Keratinocyte (primary cell): Measurements from ENCODE around the gene PAX5. TPM values are rescaled to one million over a fixed set of nuclear protein-coding genes. Genes with fewer than 3 reads are reported as not detected.
A peak's percentile ranks its signal among the peaks of the same experiment; 100 is the strongest.

Experiments used
- DNase-seq: peaks from one replicate; pipeline ENCODE4 v3.0.0-alpha.2; 2011; ENCODE audit warnings: low read depth, missing footprints, low spot score
- FAIRE-seq: peaks from 2 replicates; lab custom pipeline; 2011; peaks lifted over from hg19 to GRCh38; lab: Jason Lieb, UNC
- H2AFZ ChIP-seq: 2 replicates; pipeline ENCODE4 v1.6.0; 2012; ENCODE audit warnings: low read length, control low read depth, inconsistent platforms; ENCODE audit not compliant: control insufficient read depth
- H3K27ac ChIP-seq: 2 replicates; pipeline ENCODE4 v1.5.1; 2011; ENCODE audit warnings: low read length; ENCODE audit not compliant: control insufficient read depth, insufficient read depth
- H3K27me3 ChIP-seq: 3 replicates; pipeline ENCODE4 v1.6.0; 2011; ENCODE audit warnings: low read length; ENCODE audit not compliant: control insufficient read depth, insufficient read depth; ENCODE audit errors: extremely low read depth
- H3K36me3 ChIP-seq, 2 experiments: 2 replicates in 1 of 2; 3 replicates in 1 of 2; pipeline ENCODE4 v1.5.1; 2011; ENCODE audit warnings: low read length in 2 of 2, mild to moderate bottlenecking in 1 of 2; ENCODE audit not compliant: control insufficient read depth in 2 of 2, insufficient read depth in 2 of 2; ENCODE audit errors: extremely low read depth in 1 of 2
- H3K4me1 ChIP-seq: 3 replicates; pipeline ENCODE4 v1.5.1; 2011; ENCODE audit warnings: low read length; ENCODE audit not compliant: control insufficient read depth, insufficient read depth; ENCODE audit errors: extremely low read depth
- H3K4me2 ChIP-seq: 3 replicates; pipeline ENCODE4 v1.6.0; 2011; ENCODE audit warnings: low read depth, low read length; ENCODE audit not compliant: control insufficient read depth, insufficient read depth; ENCODE audit errors: extremely low read depth
- H3K4me3 ChIP-seq, 3 experiments: fragments of 200-600 bp in 1 of 3; sonication (generic) in 1 of 3; 2 replicates in 2 of 3; 3 replicates in 1 of 3; pipeline ENCODE4 v1.5.1; 2011 to 2016; ENCODE audit warnings: low read length in 3 of 3, mild to moderate bottlenecking in 3 of 3, control low read depth in 2 of 3, inconsistent platforms in 1 of 3, low read depth in 1 of 3, mixed read lengths in 1 of 3, mixed run types in 1 of 3, moderate library complexity in 1 of 3; ENCODE audit not compliant: control insufficient read depth in 2 of 3, insufficient read depth in 2 of 3; ENCODE audit errors: extremely low read depth in 1 of 3
- H3K79me2 ChIP-seq: 2 replicates; pipeline ENCODE4 v1.6.0; 2012; ENCODE audit warnings: low read length; ENCODE audit not compliant: control insufficient read depth, insufficient read depth
- H3K9ac ChIP-seq: 3 replicates; pipeline ENCODE4 v1.6.0; 2011; ENCODE audit warnings: low read length; ENCODE audit not compliant: control insufficient read depth, insufficient read depth; ENCODE audit errors: extremely low read depth
- H3K9me1 ChIP-seq: 3 replicates; pipeline ENCODE4 v1.6.0; 2011; ENCODE audit warnings: low read length; ENCODE audit not compliant: control insufficient read depth, insufficient read depth; ENCODE audit errors: extremely low read depth
- H3K9me3 ChIP-seq: 2 replicates; pipeline ENCODE4 v1.5.1; 2012; ENCODE audit warnings: low read depth, low read length; ENCODE audit not compliant: control insufficient read depth
- H4K20me1 ChIP-seq: 3 replicates; pipeline ENCODE4 v1.6.0; 2011; ENCODE audit warnings: low read length; ENCODE audit not compliant: control insufficient read depth, insufficient read depth; ENCODE audit errors: extremely low read depth
- CTCF ChIP-seq, 3 experiments: IDR thresholded peaks in 1 of 3; conservative IDR thresholded peaks in 1 of 3; optimal IDR thresholded peaks in 1 of 3; 2 replicates in 2 of 3; 3 replicates in 1 of 3; pipeline versions ENCODE3 to v1.5.1; 2011; ENCODE audit warnings: low read length in 3 of 3, mild to moderate bottlenecking in 3 of 3, moderate library complexity in 2 of 3, control low read depth in 1 of 3, inconsistent platforms in 1 of 3; ENCODE audit not compliant: insufficient read depth in 2 of 3; ENCODE audit errors: extremely low read depth in 1 of 3
- EZH2 ChIP-seq: IDR thresholded peaks from one replicate; pipeline ENCODE4 v1.6.1; 2012; ENCODE audit warnings: inconsistent platforms, mild to moderate bottlenecking, low read length, moderate library complexity
- dilution Hi-C: fragments of 300-500 bp; cut with MboI; formaldehyde crosslinking; loops from one replicate; pipeline ENCODE4 v1.7.0; 2020; ENCODE audit warnings: low sequenced_read_pairs; ENCODE audit not compliant: extremely low pct_ligation_motif_present
- polyA plus RNA-seq, 5 experiments: library from polyadenylated mRNA; depleted of rRNA in 3 of 5; stranded (reverse) in 3 of 5; stranded (forward) in 1 of 5; unstranded in 1 of 5; fragments of >200 nt; gene quantifications; 1 replicate in 1 of 5; 2 replicates in 3 of 5; 3 replicates in 1 of 5; pipeline versions ENCODE4 v1.2.1 to v1.2.3, GENCODE V29; 2011 to 2012; ENCODE audit warnings: missing spikeins in 2 of 5, low read depth in 1 of 5, low replicate concordance in 1 of 5

The PAX5 gene
- polyA plus RNA-seq, 1 donor (not counting 4 experiments of a cell fraction or from before 2014, with no cell fraction given), result not detected

DNA sequence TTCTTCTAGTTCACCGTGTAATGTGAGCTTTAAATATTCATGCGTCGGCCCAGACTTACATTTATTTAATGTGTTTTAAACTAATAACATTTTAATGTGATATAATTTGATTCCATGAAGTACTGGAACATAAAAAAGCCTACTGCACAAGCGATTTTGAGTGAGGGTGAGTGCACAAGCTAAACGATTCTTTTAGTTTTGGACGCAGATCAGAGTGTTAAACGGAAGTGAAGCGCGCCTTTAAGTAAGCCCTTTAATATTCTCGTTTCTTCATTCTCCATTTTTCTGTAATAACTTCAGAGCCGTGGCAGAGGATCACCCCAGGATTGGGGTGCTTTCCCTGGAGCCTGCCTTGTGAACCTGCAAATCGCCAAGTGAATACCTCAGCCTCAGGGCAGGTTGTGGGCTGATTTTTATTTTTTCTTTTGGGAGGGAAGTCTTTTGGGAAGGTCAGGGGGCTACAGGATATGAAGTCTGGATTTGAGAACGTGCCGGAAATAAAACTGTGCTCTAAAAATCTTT lies 4.9 kb upstream of the PAX5 start:
- FAIRE-seq, result no peak
- dilution Hi-C loops, result no loop called here
- H3K9ac ChIP-seq, result no peak overlapping the region

DNA sequence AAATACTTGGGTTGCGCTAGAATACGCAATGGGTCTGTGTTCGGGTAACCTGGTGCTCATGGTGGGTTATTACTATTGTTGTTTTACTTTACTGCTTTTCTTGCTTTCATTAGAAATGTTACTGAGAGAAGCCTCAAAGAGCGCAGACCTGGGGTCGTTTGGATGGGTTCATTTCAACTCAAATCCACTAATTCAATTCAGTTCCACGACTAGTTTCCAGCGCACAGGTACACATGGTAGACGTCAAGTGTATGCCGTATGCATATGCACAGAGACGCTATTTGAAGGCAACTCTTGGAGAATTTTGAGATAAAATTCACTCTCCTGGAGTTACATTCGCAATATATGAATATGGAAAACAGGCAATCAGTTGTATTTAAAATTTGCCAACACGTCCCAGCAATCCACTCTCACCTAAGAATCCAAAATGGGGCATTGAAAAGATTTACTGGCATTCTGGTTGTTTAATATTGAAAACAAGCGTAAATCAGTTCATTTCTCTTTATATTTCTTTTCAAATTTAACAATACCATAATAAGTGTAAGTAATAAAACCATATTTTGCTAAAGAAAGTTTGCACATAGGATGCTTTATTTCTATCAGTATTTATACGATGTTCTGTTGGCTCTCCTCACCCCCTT lies 4.4 kb upstream of the PAX5 start:
- no peak for FAIRE-seq
- Histone ChIP-seq H3K27me3 (peaks cover 96% of the 10 kb centered on the region), H3K4me3 (no peak overlapping the region), H3K4me2 (no peak overlapping the region), H3K79me2 (no peaks in the 10 kb centered on the region), H4K20me1 (peaks cover 13% of the 10 kb centered on the region), H3K9me3 (no peaks in the 10 kb centered on the region), H3K9me1 (no peaks in the 10 kb centered on the region), H3K9ac (no peak overlapping the region), H3K36me3 (no peaks in the 10 kb centered on the region), H3K4me1 (peaks cover 20% of the 10 kb centered on the region), H2AFZ (no peak overlapping the region), H3K27ac (no peak overlapping the region)
- dilution Hi-C loops, result no loop called here
- DNase-seq, result no peak
- TF ChIP-seq CTCF (optimal IDR thresholded peaks at IDR 0.05 in 1 of 3, IDR thresholded peaks at IDR 0.05 in 1 of 3, conservative IDR thresholded peaks at IDR 0.05 in 1 of 3; ENCODE audit: extremely low read depth in 1 of 3, insufficient read depth in 2 of 3, low read length in 3 of 3), result no peak
- peak; percentile 29 for TF ChIP-seq EZH2

More for the DNA sequence above, 4.9 kb upstream of the PAX5 start:
- Histone ChIP-seq H4K20me1 (peaks cover 13% of the 10 kb centered on the region), H3K27me3 (peaks cover 95% of the 10 kb centered on the region), H2AFZ (no peak overlapping the region), H3K79me2 (no peaks in the 10 kb centered on the region), H3K36me3 (no peaks in the 10 kb centered on the region), H3K9me3 (no peaks in the 10 kb centered on the region), H3K4me1 (peaks cover 20% of the 10 kb centered on the region), H3K9me1 (no peaks in the 10 kb centered on the region), H3K4me3 (no peak overlapping the region), H3K27ac (no peak overlapping the region), H3K4me2 (no peak overlapping the region)
- no peak for DNase-seq
- TF ChIP-seq CTCF (optimal IDR thresholded peaks at IDR 0.05 in 1 of 3, IDR thresholded peaks at IDR 0.05 in 1 of 3, conservative IDR thresholded peaks at IDR 0.05 in 1 of 3; ENCODE audit: extremely low read depth in 1 of 3, insufficient read depth in 2 of 3, low read length in 3 of 3) (no peak), EZH2 (no peak)
